Bronchial epithelial cell (primary cell): Measurements from ENCODE around the gene OLFML2B. TPM values are rescaled to one million over a fixed set of nuclear protein-coding genes. Genes with fewer than 3 reads are reported as not detected.

ENCODE experiments used
- DNase-seq: peaks from one replicate; pipeline ENCODE4 v3.0.0-alpha.2; 2010; ENCODE audit warnings: low read depth
- FAIRE-seq: peaks from 2 replicates; lab custom pipeline; 2011; peaks lifted over from hg19 to GRCh38; lab: Jason Lieb, UNC
- H3K27me3 ChIP-seq: 2 replicates; pipeline ENCODE4 v1.5.1; 2011; ENCODE audit warnings: low read length; ENCODE audit not compliant: control insufficient read depth, insufficient read depth
- H3K36me3 ChIP-seq: 2 replicates; pipeline ENCODE4 v1.5.1; 2011; ENCODE audit warnings: low read length; ENCODE audit not compliant: control insufficient read depth, insufficient read depth
- H3K4me3 ChIP-seq: 2 replicates; pipeline ENCODE4 v1.5.1; 2011; ENCODE audit warnings: mild to moderate bottlenecking, low read depth, low read length, control low read depth
- CTCF ChIP-seq: IDR thresholded peaks from 2 replicates; pipeline ENCODE4 v1.5.1; 2011; ENCODE audit warnings: mild to moderate bottlenecking, moderate library complexity, low read length, control low read depth, inconsistent platforms; ENCODE audit not compliant: insufficient read depth, severe bottlenecking
- total RNA-seq: library from RNA; depleted of rRNA; stranded (reverse); fragments of >200 nt; gene quantifications from 2 replicates; pipeline ENCODE4 v1.2.1, GENCODE V29; 2014

OLFML2B gene
- total RNA-seq, 1 donor from 2014 or later, result not detected

- DNase-seq (no peak), FAIRE-seq (no peak)
- no peak overlapping the region for H3K4me3 ChIP-seq
- no peak for TF ChIP-seq CTCF
- H3K27me3 ChIP-seq, result peaks cover 1% of the 10 kb centered on the region
- H3K36me3 ChIP-seq, result no peaks in the 10 kb centered on the region
Measured at GRCh38 chr1:162033428-162033827, 9.8 kb upstream of the OLFML2B start.

GRCh38 chr1:162030759-162031280, 7.2 kb upstream of the OLFML2B start:
- DNase-seq (peak; percentile 30), FAIRE-seq (no peak)
- Histone ChIP-seq H3K27me3 (peaks cover 1% of the 10 kb centered on the region), H3K36me3 (no peaks in the 10 kb centered on the region), H3K4me3 (no peak overlapping the region)
- no peak for TF ChIP-seq CTCF

- FAIRE-seq (no peak), DNase-seq (no peak)
- H3K4me3 ChIP-seq, result no peak overlapping the region
- no peak for TF ChIP-seq CTCF
- H3K36me3 ChIP-seq, result no peaks in the 10 kb centered on the region
- peaks cover 1% of the 10 kb centered on the region for H3K27me3 ChIP-seq
Measured at GRCh38 chr1:162029157-162029556, 5.5 kb upstream of the OLFML2B start.

- Histone ChIP-seq H3K27me3 (peaks cover 1% of the 10 kb centered on the region), H3K36me3 (no peaks in the 10 kb centered on the region), H3K4me3 (no peak overlapping the region)
- DNase-seq, result peak; percentile 7
- no peak for FAIRE-seq
- TF ChIP-seq CTCF, result no peak
Measured at GRCh38 chr1:162028726-162029125, 5.1 kb upstream of the OLFML2B start.

- H3K36me3 ChIP-seq, result no peaks in the 10 kb centered on the region
- no peak overlapping the region for H3K4me3 ChIP-seq
- DNase-seq, result no peak
- no peak for FAIRE-seq
- TF ChIP-seq CTCF, result no peak
- H3K27me3 ChIP-seq, result peaks cover 7% of the 10 kb centered on the region
Measured at GRCh38 chr1:162026881-162027280, 3.2 kb upstream of the OLFML2B start.

GRCh38 chr1:162025541-162025940, 1.9 kb upstream of the OLFML2B start:
- FAIRE-seq, result no peak

More at GRCh38 chr1:162025541-162025940, 1.9 kb upstream of the OLFML2B start:
- peaks cover 11% of the 10 kb centered on the region for H3K27me3 ChIP-seq
- H3K36me3 ChIP-seq, result no peaks in the 10 kb centered on the region
- DNase-seq, result no peak
- no peak overlapping the region for H3K4me3 ChIP-seq
- no peak for TF ChIP-seq CTCF
